Smooth muscle cell (in vitro differentiated cells): Measurements from ENCODE around the gene CETN2. TPM values are rescaled to one million over a fixed set of nuclear protein-coding genes. Genes with fewer than 3 reads are reported as not detected.

Experiments used
- DNase-seq: peaks from one replicate; lab custom pipeline; 2025; ENCODE audit not compliant: unreplicated experiment; lab: John Stamatoyannopoulos, UW
- H2AFZ ChIP-seq: fragments of 200-600 bp; sonication (generic); 2 replicates; pipeline ENCODE4 v1.6.0; 2016; ENCODE audit warnings: antibody characterized with exemption, low read depth, mild to moderate bottlenecking
- H3F3A ChIP-seq: fragments of 200-600 bp; sonication (generic); 2 replicates; pipeline ENCODE4 v1.6.0; 2017; ENCODE audit warnings: antibody characterized with exemption, low read depth
- H3K27ac ChIP-seq: fragments of 200-600 bp; sonication (generic); 2 replicates; pipeline ENCODE4 v1.5.1; 2016; ENCODE audit warnings: low read depth, mild to moderate bottlenecking
- H3K27me3 ChIP-seq: fragments of 200-600 bp; sonication (generic); 2 replicates; pipeline ENCODE4 v1.6.1; 2016; ENCODE audit warnings: low read depth, mild to moderate bottlenecking
- H3K36me3 ChIP-seq: fragments of 200-600 bp; sonication (generic); 2 replicates; pipeline ENCODE4 v1.5.1; 2016; ENCODE audit warnings: low read depth
- H3K4me1 ChIP-seq: fragments of 200-600 bp; sonication (generic); 2 replicates; pipeline ENCODE4 v1.5.1; 2016; ENCODE audit warnings: low read depth
- H3K4me2 ChIP-seq: fragments of 200-600 bp; sonication (generic); 2 replicates; pipeline ENCODE4 v1.6.0; 2016; ENCODE audit warnings: mild to moderate bottlenecking
- H3K4me3 ChIP-seq: fragments of 200-600 bp; sonication (generic); 2 replicates; pipeline ENCODE4 v1.5.1; 2016; ENCODE audit warnings: mild to moderate bottlenecking
- H3K79me2 ChIP-seq: fragments of 200-600 bp; sonication (generic); 2 replicates; pipeline ENCODE4 v1.6.0; 2016; ENCODE audit warnings: low read depth, mild to moderate bottlenecking
- H3K9ac ChIP-seq: fragments of 200-600 bp; sonication (generic); 2 replicates; pipeline ENCODE4 v1.6.0; 2016; ENCODE audit warnings: low read depth
- H3K9me3 ChIP-seq: fragments of 200-600 bp; sonication (generic); replicated peaks from 2 replicates; pipeline ENCODE4 v1.5.1; 2016; ENCODE audit warnings: low read depth
- H4K20me1 ChIP-seq: fragments of 200-600 bp; sonication (generic); 2 replicates; pipeline ENCODE4 v1.6.0; 2016; ENCODE audit warnings: low read depth
- CTCF ChIP-seq: fragments of 200-600 bp; sonication (generic); IDR thresholded peaks from 2 replicates; pipeline ENCODE4 v1.5.1; 2017; ENCODE audit warnings: borderline replicate concordance, mild to moderate bottlenecking, antibody characterized with exemption; ENCODE audit not compliant: insufficient read depth, poor library complexity, severe bottlenecking
- WGBS: methylation state at CpG from one replicate; pipeline ENCODE4 v1.1.7; 2016; ENCODE audit warnings: low lambda C conversion rate; 5-methylcytosine and 5-hydroxymethylcytosine counted together
- polyA plus RNA-seq: library from polyadenylated mRNA; unstranded; fragments of >200 nt; fragmentation: Nextera tagmentation; extraction: Ambion mirVana; gene quantifications from 2 replicates; pipeline ENCODE4 v1.2.1, GENCODE V29; 2016
- total RNA-seq: library from RNA; depleted of rRNA; stranded (reverse); fragments of >200 nt; gene quantifications from 2 replicates; pipeline ENCODE4 v1.2.3, GENCODE V29; 2014

CETN2 gene
- total and polyA plus RNA-seq, 2 experiments from 2014 or later = 58.3 to 60.7 TPM

DNA sequence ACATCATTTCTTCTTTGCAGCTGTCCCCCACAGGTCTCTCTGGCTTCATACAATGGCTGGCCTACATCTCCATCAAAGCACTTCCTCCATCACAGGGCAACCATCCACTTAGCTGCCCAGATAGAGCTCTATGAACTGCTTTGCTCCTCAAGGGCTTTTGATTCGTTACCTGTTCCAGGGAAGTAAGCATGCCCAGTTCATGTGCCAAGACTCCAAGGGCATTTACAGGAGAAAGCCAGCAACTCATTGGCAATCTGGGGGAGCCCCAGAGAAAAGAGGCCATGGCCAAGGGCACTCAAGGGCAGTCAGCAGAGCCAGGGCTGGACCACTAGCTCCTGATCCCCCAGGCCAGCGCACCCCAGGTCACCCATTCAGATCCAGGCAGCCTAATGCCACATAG, 42.8 kb upstream of the CETN2 start:
- no peak for DNase-seq
- H4K20me1 ChIP-seq = no peaks in the 10 kb centered on the region
- H3K4me3 ChIP-seq = no peak overlapping the region
- no peak overlapping the region for H3K4me2 ChIP-seq
- H3K79me2 ChIP-seq = no peaks in the 10 kb centered on the region
- no peak for TF ChIP-seq CTCF
- no peaks in the 10 kb centered on the region for H3K4me1 ChIP-seq
- H3F3A ChIP-seq = no peaks in the 10 kb centered on the region
- no peak overlapping the region for H3K9ac ChIP-seq
- no peaks in the 10 kb centered on the region for H3K27me3 ChIP-seq
- no peak overlapping the region for H2AFZ ChIP-seq
- 76% methylated on average over 2 of the region's 2 CpGs for WGBS
- H3K9me3 ChIP-seq = no peaks in the 10 kb centered on the region
- no peaks in the 10 kb centered on the region for H3K36me3 ChIP-seq
- H3K27ac ChIP-seq = no peak overlapping the region

- Histone ChIP-seq H3K79me2 (no peaks in the 10 kb centered on the region), H3K9ac (no peak overlapping the region), H3K4me2 (no peak overlapping the region), H3K9me3 (no peaks in the 10 kb centered on the region), H3K27me3 (no peaks in the 10 kb centered on the region), H3K36me3 (no peaks in the 10 kb centered on the region), H3K4me3 (no peak overlapping the region), H2AFZ (no peak overlapping the region), H4K20me1 (no peaks in the 10 kb centered on the region), H3K4me1 (no peaks in the 10 kb centered on the region), H3K27ac (no peak overlapping the region), H3F3A (no peaks in the 10 kb centered on the region)
- no peak for TF ChIP-seq CTCF
- DNase-seq = no peak
- no CpG with 5 or more reads among the region's 2 CpGs for WGBS
Measured at GRCh38 chrX:152872522-152872921, 42.0 kb upstream of the CETN2 start.

DNA sequence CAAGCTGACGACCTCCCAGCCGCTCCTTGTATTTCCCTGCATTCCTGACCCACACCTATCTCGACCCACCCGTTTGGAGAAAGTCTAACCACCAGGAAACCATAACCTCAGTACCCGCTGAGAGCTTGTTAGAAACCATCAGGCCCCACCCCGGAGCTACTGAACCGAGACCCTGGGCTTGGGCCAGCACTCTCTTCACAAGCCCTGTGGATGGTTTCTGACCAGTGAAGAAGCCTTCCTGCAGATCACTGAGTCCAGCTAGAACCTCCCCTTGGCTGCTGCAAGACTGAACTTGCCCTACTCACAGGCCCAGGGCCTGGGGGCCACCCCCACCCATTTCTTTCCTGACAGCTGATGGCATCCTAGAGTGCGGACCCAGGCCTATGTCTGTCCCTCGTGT, 40.7 kb upstream of the CETN2 start:
- 75% methylated on average over 9 of the region's 9 CpGs for WGBS

More for the DNA sequence above, 40.7 kb upstream of the CETN2 start:
- H3K9ac ChIP-seq = no peak overlapping the region
- no peak overlapping the region for H2AFZ ChIP-seq
- no peaks in the 10 kb centered on the region for H4K20me1 ChIP-seq
- no peak overlapping the region for H3K27ac ChIP-seq
- no peak overlapping the region for H3K4me3 ChIP-seq
- no peaks in the 10 kb centered on the region for H3K4me1 ChIP-seq
- H3K27me3 ChIP-seq = no peaks in the 10 kb centered on the region
- DNase-seq = no peak
- H3K79me2 ChIP-seq = no peaks in the 10 kb centered on the region
- no peak for TF ChIP-seq CTCF
- no peaks in the 10 kb centered on the region for H3F3A ChIP-seq
- no peaks in the 10 kb centered on the region for H3K9me3 ChIP-seq
- H3K36me3 ChIP-seq = no peaks in the 10 kb centered on the region
- H3K4me2 ChIP-seq = no peak overlapping the region
